Stimulated activated CD8-positive, alpha-beta memory T cell treated with anti-CD3 and anti-CD28 coated beads, Interleukin-2, amount 100 ng/mL, for 48 hours (primary cell): Measurements from ENCODE around the gene RSL1D1.
"Not testable (repeated sequence)": the region's sequence is repeated elsewhere in the genome, so short reads cannot be mapped to it uniquely, and the experiment has no call there.

ENCODE experiments used
- DNase-seq, 2 donors: peaks; one replicate each; pipeline ENCODE4 v3.0.0-alpha.2; 2020; ENCODE audit warnings: low read depth in 2 of 2

Gene RSL1D1

GRCh38 chr16:11843861-11844260 lies 7.5 kb downstream of the RSL1D1 start:
- DNase-seq, result no peak

DNA sequence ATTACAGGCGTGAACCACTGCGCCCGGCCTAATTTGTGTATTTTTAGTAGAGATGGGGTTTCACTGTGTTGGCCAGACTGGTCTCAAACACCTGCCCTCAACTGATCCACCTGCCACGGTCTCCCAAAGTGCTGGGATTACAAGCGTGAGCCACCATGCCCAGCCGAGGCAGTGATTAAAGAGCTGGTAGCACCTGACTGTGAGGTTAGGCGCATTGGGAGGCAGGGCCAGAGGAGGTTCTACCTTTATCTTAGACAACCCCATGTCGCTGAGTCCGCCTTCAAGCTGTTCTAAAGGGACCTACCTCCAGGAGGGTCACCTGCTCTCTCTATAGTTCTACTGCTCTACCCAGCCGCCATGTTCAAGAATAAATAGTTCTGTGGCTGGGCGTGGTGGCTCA lies 8.1 kb downstream of the RSL1D1 start:
- DNase-seq, result no peak

DNA sequence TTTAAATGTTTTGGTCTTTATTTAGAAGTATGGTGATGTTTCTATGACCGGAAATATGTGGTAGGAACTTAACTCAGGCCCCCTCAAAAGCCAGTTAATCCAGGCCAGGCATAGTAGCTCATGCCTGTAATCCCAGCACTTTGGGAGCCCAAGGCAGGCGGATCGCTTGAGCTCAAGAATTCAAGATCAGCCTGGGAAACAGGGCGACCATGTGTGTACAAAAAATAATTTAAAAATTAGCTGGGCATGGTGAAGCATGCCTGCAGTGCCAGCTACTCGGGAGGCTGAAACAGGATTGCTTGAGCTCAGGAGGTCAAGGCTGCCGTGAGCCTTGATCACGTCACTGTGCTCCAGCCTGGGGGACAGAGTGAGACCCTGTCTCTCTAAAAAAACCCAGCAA lies 10.3 kb downstream of the RSL1D1 start:
- DNase-seq, result no peak

GRCh38 chr16:11836650-11837244 lies 14.6 kb downstream of the RSL1D1 start:
- no peak for DNase-seq

GRCh38 chr16:11835891-11836649 lies 15.3 kb downstream of the RSL1D1 start:
- DNase-seq, result no peak

- DNase-seq, result no peak
These were observed 16.0 kb downstream of the RSL1D1 start for GRCh38 chr16:11835309-11835708.

DNA sequence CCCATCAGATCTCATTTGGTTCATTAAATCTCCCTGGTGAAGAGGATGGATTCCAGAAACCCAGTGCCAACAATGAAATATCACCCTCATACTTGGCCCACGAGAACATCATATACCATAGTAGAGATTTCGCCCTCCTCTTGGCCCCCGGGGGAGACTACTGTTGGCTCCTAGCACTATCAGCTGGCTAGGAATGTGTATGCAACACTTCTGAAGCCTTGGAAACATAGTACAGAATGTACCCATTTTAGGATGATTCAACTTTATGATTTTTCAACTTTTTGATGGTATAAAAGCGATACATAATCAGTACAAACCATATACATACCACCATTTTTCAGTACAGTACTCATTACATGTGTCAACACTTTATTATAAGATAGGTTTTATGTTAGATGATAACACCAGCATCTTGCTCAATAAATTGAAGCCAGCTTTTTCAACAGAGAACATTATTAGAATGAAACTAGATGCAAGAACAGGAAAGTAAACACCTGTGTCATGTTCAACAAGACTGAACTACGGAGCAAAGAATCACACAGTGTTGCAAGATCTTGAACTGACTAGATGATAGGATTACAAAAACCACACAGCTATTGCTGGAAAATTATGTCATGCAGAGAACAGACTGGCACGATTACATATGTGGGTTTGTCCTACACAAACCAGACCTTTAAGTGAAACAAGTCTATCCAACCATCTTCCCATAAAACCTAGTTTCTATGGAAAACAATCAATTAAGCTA lies 17.2 kb downstream of the RSL1D1 start:
- no peak for DNase-seq

DNA sequence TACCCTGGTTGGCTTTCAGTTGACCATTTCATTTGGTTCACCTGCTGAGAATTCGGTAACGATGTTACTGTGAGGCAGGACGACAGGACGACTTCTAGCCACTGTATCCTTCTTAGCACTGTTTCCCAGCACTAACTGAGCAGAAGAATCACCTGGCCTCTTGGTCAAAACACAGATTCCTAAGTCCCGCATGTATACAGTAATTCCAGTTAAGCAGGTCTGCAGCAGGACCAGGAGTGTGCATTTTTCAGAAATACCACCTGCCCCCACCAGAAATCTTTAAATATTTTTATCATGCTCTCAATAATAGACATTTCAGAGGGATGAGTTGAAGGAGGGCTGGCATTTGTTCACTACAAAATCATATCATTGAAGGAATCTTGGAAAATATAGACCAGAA lies 22.6 kb downstream of the RSL1D1 start:
- DNase-seq, result no peak

DNA sequence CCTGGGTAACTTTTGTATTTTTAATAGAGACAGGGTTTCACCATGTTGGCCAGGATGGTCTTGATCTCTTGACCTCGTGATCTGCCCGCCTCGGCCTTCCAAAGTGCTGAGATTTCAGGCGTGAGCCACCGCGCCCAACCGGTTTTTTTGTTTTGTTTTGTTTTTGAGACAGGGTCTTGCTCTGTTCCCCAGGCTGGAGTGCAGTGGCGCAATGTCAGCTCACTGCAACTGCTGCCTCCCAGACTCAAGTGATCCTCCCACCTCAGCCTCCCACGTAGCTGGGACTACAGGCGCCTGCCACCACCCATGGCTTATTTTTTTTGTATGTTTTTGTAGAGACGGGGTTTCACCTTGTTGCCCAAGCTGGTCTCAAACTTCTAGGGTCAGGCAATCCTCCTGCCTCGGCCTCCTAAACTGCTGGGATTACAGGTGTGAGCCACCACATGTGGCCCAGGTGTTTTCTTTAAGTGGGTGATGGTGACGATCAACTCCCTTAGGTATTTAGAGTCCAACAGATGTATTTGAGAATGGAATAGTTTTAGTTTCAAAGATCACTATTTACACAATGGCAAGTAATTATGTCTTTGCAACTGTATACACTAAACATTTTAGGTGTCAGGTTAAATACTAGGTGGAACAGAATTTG lies 25.7 kb downstream of the RSL1D1 start:
- not testable (repeated sequence) for DNase-seq

DNA sequence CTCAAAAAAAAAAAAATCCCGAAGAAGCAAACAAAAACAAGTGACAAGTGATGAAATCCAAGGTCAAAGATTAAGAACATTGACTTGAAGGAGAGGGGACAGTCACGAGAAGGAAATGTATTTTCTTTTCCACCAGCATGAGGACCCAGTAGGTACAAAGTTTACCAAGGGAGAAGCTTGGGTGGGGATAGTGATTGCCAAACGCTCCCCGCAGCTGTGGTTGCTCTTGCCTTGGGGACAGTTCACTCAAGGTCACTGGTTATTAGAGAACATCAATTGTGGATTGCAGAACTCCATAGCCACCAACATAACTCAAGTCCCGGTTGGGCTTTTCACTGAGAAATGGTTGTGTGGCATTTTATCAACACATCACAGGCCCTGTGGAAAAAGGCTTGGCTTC lies 27.0 kb downstream of the RSL1D1 start:
- no peak for DNase-seq

GRCh38 chr16:11823645-11824044 lies 27.7 kb downstream of the RSL1D1 start:
- not testable (repeated sequence) for DNase-seq

- DNase-seq, result no peak
These were observed 31.5 kb downstream of the RSL1D1 start for GRCh38 chr16:11819798-11820197.

DNA sequence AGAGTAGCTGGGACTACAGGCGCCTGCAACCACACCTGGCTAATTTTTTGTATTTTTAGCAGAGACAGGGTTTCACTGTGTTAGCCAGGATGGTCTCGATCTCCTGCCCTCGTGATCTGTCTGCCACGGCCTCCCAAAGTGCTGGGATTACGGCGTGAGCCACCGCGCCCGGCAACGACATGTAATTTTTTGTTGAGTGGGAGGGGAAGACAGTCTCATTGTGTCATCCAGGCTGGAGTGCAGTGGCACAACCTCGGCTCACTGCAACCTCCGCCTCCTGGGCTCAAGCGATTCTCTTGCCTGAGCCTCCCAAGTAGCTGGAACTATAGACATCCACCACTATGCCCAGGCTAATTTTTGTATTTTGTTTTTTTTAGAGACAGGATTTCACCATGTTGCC lies 32.4 kb downstream of the RSL1D1 start:
- not testable (repeated sequence) for DNase-seq

DNA sequence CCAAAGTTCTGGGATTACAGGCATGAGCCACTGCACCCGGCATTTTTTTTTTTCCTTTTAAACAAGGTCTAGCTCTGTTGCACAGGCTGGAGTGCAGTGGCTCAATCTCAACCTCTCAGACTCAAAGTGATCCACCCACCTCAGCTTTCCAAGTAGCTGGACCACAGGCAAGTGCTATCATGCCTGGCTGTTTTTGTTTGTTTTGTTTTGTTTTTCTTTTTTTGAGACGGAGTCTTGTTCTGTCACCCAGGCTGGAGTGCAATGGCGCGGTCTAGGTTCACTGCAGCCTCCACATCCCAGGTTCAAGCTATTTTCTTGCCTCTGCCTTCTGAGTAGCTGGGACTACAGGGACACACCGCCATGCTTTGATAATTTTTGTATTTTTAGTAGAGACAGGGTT lies 35.2 kb downstream of the RSL1D1 start:
- DNase-seq, result no peak

DNA sequence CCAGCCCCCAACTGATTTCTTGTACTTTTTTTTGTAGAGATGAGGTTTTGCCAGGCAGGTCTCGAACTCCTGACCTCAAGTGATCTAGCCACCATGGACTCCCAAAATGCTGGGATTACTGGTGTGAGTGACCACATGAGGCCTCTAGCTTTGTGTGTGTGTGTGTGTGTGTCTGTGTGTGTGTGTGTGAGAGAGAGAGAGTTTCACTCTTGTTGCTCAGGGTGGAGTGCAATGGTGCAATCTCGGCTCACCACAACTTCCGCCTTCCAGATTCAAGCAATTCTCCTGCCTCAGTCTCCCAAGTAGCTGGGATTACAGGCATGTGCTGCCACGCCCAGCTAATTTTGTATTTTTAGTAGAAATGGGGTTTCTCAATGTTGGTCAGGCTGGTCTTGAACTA lies 36.5 kb downstream of the RSL1D1 start:
- not testable (repeated sequence) for DNase-seq

GRCh38 chr16:11806721-11807120 lies 44.6 kb downstream of the RSL1D1 start:
- DNase-seq, result no peak

- no peak for DNase-seq
These were observed 45.8 kb downstream of the RSL1D1 start for GRCh38 chr16:11805556-11805955.

DNA sequence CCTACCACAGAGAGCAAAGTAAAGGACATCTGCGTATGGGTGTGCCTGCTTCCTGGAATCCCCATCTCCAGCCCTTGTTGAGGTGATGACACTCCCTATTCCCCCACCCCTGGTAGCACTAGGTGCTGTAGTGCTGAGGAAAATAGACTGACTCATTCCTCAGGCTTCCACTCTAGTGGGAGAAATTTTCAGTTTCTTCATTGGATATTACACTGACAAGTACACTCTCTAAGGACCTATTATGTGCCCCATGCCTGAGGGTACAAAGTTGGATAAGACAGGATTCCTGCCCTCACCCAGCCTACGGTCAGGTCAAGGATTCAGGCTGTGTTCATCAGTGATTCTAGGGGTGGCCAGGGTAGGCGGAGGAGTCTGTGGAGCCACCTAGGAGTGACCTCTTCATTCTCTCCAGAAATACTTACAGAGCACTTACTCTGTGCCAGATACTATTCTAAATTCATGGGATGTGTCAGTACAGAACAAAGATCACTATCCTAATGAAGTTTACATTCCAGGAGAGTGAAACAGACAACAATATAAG lies 49.8 kb downstream of the RSL1D1 start:
- DNase-seq, result no peak

- DNase-seq, result no peak
These were observed 51.0 kb downstream of the RSL1D1 start for GRCh38 chr16:11800382-11800718.

- no peak for DNase-seq
These were observed 51.6 kb downstream of the RSL1D1 start for GRCh38 chr16:11799509-11800381.

- no peak for DNase-seq
These were observed 52.3 kb downstream of the RSL1D1 start for GRCh38 chr16:11799017-11799381.
